ENCODE data around the gene KRTAP10-4.

KRTAP10-4 gene

DNA sequence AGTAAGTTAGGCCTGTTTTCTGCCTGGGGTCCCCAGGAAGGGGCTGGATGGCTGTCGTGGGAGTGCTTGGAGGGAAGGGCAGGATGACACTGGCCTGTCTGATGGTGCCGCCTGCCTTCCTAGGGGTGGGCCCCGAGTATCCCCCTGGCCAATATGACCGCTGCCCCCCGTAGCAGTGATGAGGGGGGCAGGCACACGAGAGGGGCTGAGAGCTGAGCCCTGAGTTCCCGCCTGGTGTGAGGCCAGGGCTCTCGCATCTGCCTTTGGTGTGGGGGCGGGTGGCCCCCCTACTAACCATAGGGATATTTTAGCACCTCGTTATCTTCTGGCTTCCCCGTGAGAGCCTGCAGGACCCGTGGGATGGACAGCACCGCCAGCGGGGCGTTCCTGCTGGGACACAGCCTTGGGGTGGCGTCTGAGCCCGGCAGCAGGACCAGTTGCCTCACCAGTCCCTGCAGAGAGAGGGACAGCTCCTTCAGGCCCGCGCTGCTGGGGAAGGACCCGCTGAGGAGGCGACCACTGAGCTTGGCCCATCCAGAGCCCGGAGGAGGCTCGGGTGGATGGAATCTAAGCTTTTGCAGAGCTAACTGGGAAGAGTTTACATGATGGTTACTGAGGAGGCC, 43.9 kb upstream of the KRTAP10-4 start:
- H3K4me1 ChIP-seq (ENCODE audit: control insufficient read depth, insufficient read depth, low read length), result no peaks in the 10 kb centered on the region

DNA sequence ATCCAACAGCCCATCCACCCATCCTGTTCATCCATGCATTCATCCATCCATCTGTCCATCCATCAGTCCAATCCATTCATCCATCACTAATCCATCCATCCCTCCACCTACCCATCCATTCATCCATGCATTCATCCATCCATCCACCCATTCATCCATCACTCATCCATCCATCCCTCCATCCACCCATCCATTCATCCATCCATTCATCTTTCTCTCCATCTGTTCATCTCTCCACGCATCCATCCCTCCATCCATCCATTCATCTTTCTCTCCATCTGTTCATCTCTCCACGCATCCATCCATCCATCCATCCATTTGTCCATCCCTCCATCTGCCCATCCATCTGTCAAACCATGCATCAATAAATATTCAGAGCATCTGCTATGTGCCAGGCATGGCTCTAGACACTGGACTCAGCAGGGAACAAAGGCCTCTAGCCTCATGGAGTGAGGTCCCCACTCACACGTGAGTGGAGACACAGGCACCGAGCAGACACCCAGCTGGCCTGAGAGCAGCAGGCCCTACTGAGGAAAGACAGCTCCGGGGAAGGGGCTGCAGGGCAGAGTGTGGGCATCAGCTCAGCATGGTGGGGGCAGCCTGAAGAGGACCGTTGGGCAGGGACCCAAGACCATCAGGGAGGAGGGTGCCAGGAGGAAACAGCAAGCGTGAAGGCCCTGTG, 43.2 kb upstream of the KRTAP10-4 start:
- Histone ChIP-seq H3K9ac (ENCODE audit: low read length in 2 of 2) (no peak overlapping the region), H3K27ac (ENCODE audit: low read length) (no peak overlapping the region), H3K36me3 (ENCODE audit: control insufficient read depth in 2 of 2, insufficient read depth in 2 of 2, low read length in 2 of 2) (no peaks in the 10 kb centered on the region), H3K4me3 (ENCODE audit: low read length in 2 of 2) (no peak overlapping the region), H3K27me3 (ENCODE audit: control insufficient read depth in 1 of 2, insufficient read depth in 2 of 2, low read length in 2 of 2) (peaks cover 0 to 2% of the 10 kb centered on the region in 2 donors), H3K4me1 (ENCODE audit: control insufficient read depth, insufficient read depth, low read length) (no peaks in the 10 kb centered on the region), H3K9me3 (ENCODE audit: control insufficient read depth in 2 of 2, low read length in 2 of 2) (no peaks in the 10 kb centered on the region)

More for the DNA sequence above, 43.9 kb upstream of the KRTAP10-4 start:
- Histone ChIP-seq H3K27me3 (ENCODE audit: control insufficient read depth in 1 of 2, insufficient read depth in 2 of 2, low read length in 2 of 2) (peaks cover 0 to 5% of the 10 kb centered on the region in 2 donors), H3K9ac (ENCODE audit: low read length in 2 of 2) (no peak overlapping the region), H3K27ac (ENCODE audit: low read length) (no peak overlapping the region), H3K4me3 (ENCODE audit: low read length in 2 of 2) (no peak overlapping the region), H3K36me3 (ENCODE audit: control insufficient read depth in 2 of 2, insufficient read depth in 2 of 2, low read length in 2 of 2) (no peaks in the 10 kb centered on the region), H3K9me3 (ENCODE audit: control insufficient read depth in 2 of 2, low read length in 2 of 2) (no peaks in the 10 kb centered on the region)

DNA sequence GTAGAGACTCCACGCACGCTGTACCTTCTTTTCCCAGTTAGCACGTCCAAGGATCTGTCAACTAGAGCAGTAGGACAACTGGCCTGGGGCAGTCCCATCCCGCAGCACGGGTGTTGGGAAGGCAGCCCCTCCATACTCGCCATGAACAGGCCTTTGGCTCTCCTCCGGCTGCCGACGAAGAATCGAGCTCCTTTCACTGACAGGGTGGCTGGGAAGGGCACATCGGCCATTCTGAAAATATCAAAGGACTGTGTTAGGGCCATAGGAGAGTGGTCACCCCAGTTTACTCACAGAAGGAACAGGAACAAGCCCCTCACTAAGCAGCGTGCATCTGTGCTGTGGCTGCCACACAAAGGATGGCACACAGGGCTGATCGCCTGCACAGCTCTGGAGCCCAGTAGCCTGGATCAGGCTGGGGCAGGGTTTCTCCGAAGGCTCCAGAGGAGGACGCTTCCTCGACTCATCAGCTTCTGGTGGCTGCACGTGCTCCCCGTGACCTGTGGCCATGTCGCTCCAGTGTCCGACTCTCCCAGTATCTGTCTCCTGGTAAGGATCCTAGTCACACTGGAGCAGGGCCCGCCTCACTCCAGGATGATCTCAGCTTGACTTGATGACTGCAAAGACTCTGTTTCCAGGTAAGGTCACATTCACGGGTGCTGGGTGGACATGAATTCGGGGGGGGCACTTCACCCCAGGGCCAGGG, 42.5 kb upstream of the KRTAP10-4 start:
- H3K36me3 ChIP-seq (ENCODE audit: control insufficient read depth in 2 of 2, insufficient read depth in 2 of 2, low read length in 2 of 2), result no peaks in the 10 kb centered on the region
- H3K9me3 ChIP-seq (ENCODE audit: control insufficient read depth in 2 of 2, low read length in 2 of 2), result no peaks in the 10 kb centered on the region
- peaks cover 0 to 2% of the 10 kb centered on the region in 2 donors for H3K27me3 ChIP-seq (ENCODE audit: control insufficient read depth in 1 of 2, insufficient read depth in 2 of 2, low read length in 2 of 2)
- no peak overlapping the region for H3K27ac ChIP-seq (ENCODE audit: low read length)
- no peak overlapping the region for H3K9ac ChIP-seq (ENCODE audit: low read length in 2 of 2)
- no peaks in the 10 kb centered on the region for H3K4me1 ChIP-seq (ENCODE audit: control insufficient read depth, insufficient read depth, low read length)
- no peak overlapping the region for H3K4me3 ChIP-seq (ENCODE audit: low read length in 2 of 2)

DNA sequence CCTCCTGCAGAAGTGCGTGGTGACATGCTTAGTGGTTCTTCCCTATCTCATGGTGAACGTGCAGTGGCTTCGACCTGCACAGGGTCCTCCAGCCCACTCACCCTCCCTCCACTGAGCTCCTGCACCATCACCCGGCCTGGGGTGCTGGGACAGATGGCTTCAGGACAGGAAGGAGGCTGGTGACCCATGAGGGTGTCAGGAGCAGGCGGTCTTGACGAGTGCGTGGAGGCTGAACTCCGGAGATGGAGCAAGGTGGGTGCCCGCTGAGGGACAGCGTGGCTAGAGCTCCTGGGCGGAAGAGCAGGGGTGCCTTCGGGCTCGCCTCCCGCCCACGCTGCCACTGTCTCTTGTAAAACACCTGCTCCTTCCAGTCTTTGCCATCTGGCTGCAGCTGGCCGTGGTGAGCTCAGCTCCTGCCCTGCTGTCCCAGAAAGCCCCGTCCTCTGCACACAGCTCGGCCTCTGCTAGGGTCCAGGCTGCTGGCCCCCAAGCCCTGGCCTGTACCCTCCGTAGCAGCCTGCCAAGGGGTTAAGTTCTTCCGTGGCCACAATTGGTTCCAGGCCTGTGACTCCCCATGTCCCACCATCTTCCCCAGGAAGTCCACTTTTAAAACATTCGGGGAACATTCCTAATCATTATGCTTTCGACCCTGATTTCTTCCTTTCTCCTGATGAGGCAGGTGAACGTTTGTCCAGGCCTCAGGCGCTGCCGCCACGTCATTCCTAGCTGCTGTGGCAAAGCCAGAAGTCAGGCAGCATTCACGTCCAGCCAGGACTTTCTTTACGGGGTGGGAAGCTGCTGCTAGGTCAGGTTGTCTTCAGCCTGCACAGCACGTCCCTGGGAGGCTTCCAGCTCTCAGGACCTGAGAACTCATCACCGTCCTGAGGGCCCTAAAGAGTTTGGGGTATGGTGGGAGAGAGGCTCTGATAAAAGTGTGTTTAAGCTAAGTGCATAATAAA, 41.6 kb upstream of the KRTAP10-4 start:
- Histone ChIP-seq H3K9ac (ENCODE audit: low read length in 2 of 2) (no peak overlapping the region), H3K4me1 (ENCODE audit: control insufficient read depth, insufficient read depth, low read length) (no peaks in the 10 kb centered on the region), H3K27me3 (ENCODE audit: control insufficient read depth in 1 of 2, insufficient read depth in 2 of 2, low read length in 2 of 2) (peaks cover 0 to 2% of the 10 kb centered on the region in 2 donors), H3K36me3 (ENCODE audit: control insufficient read depth in 2 of 2, insufficient read depth in 2 of 2, low read length in 2 of 2) (no peaks in the 10 kb centered on the region), H3K27ac (ENCODE audit: low read length) (no peak overlapping the region), H3K4me3 (ENCODE audit: low read length in 2 of 2) (no peak overlapping the region), H3K9me3 (ENCODE audit: control insufficient read depth in 2 of 2, low read length in 2 of 2) (no peaks in the 10 kb centered on the region)

DNA sequence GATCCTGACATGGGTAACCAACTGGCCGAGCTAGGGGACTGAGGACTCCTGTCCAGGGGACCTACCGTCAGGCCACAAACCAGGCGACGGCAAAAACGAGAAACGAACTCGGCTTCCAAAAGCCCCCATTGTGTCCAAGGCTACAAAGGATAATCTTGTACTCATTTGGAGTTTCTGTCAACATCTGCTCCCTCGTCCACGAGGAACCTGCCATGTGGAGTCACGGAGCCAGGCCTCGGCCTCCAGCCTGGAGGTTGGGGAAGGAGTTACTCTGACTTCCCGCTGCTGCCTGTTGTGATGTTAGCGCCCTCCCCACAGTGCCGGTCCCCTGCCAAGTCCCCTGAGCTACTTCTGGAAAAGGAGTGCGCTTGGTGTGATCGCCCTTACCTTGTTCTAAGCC, 40.8 kb upstream of the KRTAP10-4 start:
- no peaks in the 10 kb centered on the region for H3K36me3 ChIP-seq (ENCODE audit: control insufficient read depth in 2 of 2, insufficient read depth in 2 of 2, low read length in 2 of 2)
- H3K27me3 ChIP-seq (ENCODE audit: control insufficient read depth in 1 of 2, insufficient read depth in 2 of 2, low read length in 2 of 2), result peaks cover 0 to 2% of the 10 kb centered on the region in 2 donors
- no peak overlapping the region for H3K4me3 ChIP-seq (ENCODE audit: low read length in 2 of 2)
- H3K9me3 ChIP-seq (ENCODE audit: control insufficient read depth in 2 of 2, low read length in 2 of 2), result no peaks in the 10 kb centered on the region
- H3K27ac ChIP-seq (ENCODE audit: low read length), result no peak overlapping the region
- no peak overlapping the region for H3K9ac ChIP-seq (ENCODE audit: low read length in 2 of 2)
- no peaks in the 10 kb centered on the region for H3K4me1 ChIP-seq (ENCODE audit: control insufficient read depth, insufficient read depth, low read length)

DNA sequence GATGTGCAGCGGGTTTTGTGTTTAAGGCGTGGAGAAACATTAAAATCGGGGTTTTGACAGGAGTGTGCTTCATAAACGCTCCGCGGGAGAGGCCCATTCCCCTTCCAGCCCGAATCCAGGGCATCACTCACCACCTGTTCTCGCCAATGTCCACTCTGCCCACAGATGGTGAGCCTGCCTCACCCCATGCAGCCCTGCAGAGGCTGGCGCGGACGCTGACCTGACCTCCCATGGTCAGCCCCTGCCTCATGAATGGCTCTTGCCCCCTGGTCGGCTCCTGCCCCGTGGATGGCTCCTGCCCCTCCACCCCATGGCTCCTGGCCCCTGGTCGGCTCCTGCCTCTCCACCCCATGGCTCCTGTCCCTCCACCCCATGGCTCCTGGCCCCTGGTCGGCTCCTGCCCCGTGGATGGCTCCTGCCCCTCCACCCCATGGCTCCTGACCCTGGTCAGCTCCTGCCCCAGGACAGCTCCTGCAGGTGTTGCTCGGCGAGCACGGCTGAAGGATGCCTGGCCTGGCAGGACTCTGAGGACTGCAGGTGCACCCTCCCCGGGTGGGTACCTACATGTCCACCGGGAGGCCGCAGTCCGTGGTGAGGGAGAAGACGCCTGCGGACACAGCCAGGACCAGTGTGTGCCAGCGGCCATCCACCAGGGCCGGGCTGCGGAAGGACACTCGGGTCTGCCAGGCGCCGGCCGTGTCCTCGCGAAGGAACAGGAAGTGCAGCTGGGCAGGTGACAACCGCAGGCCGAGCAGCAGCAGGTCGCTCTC, 40.2 kb upstream of the KRTAP10-4 start:
- H3K4me1 ChIP-seq (ENCODE audit: control insufficient read depth, insufficient read depth, low read length), result no peaks in the 10 kb centered on the region

DNA sequence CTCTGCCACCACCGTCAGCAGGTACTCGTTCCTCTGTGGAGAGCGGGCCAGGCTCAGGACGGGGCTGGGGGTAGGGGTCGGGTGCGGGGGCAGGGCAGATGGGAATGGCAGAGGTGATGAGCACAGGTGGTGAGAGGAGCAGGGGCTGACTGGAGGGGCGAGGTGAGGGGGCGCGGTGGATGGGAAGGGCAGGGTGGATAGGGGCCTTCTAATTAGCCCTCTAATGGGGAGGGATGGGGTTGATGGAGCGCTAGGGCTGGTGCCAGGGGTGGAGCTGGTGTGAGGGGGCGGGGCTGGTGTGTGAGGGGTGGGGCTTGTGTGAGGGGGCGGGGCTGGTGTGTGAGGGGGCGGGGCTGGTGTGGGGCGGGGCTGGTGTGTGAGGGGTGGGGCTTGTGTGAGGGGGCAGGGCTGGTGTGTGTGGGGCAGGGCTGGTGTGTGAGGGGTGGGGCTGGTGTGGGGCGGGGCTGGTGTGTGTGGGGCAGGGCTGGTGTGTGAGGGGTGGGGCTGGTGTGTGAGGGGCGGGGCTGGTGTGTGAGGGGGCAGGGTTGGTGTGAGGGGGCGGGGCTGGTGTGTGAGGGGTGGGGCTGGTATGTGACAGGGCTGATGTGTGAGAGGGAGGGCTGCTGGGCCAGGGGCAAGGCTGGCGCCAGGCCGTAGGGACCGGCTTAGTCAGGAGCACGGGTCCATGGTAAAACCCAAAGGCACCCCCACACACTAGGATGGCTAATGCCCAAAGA, 39.5 kb upstream of the KRTAP10-4 start:
- Histone ChIP-seq H3K4me3 (ENCODE audit: low read length in 2 of 2) (no peak overlapping the region), H3K9me3 (ENCODE audit: control insufficient read depth in 2 of 2, low read length in 2 of 2) (no peaks in the 10 kb centered on the region), H3K27me3 (ENCODE audit: control insufficient read depth in 1 of 2, insufficient read depth in 2 of 2, low read length in 2 of 2) (peaks cover 0 to 4% of the 10 kb centered on the region in 2 donors), H3K9ac (ENCODE audit: low read length in 2 of 2) (no peak overlapping the region), H3K27ac (ENCODE audit: low read length) (no peak overlapping the region), H3K4me1 (ENCODE audit: control insufficient read depth, insufficient read depth, low read length) (no peaks in the 10 kb centered on the region), H3K36me3 (ENCODE audit: control insufficient read depth in 2 of 2, insufficient read depth in 2 of 2, low read length in 2 of 2) (no peaks in the 10 kb centered on the region)

More for the DNA sequence above, 40.2 kb upstream of the KRTAP10-4 start:
- Histone ChIP-seq H3K9ac (ENCODE audit: low read length in 2 of 2) (no peak overlapping the region), H3K27ac (ENCODE audit: low read length) (no peak overlapping the region), H3K27me3 (ENCODE audit: control insufficient read depth in 1 of 2, insufficient read depth in 2 of 2, low read length in 2 of 2) (peaks cover 0 to 2% of the 10 kb centered on the region in 2 donors), H3K36me3 (ENCODE audit: control insufficient read depth in 2 of 2, insufficient read depth in 2 of 2, low read length in 2 of 2) (no peaks in the 10 kb centered on the region), H3K4me3 (ENCODE audit: low read length in 2 of 2) (no peak overlapping the region), H3K9me3 (ENCODE audit: control insufficient read depth in 2 of 2, low read length in 2 of 2) (no peaks in the 10 kb centered on the region)

DNA sequence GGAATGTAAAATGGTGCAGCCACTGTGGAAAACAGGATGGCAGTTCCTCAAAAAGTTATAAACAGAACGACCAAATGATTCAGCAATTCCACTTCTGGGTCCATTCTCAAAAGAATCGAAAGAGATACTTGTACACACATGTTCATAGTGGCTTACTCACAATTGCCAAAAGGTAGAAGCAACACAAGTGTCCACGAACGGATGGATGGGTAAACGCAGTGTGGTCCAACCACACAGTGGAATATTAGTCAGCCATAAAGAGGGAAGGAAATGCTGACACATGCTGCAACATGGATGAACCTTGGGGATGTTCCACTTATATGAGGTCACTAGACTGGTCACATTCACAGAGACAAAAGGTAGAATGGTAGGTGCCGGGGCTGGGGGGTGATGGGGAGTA, 38.8 kb upstream of the KRTAP10-4 start:
- Histone ChIP-seq H3K4me3 (ENCODE audit: low read length in 2 of 2) (no peak overlapping the region), H3K9ac (ENCODE audit: low read length in 2 of 2) (no peak overlapping the region), H3K9me3 (ENCODE audit: control insufficient read depth in 2 of 2, low read length in 2 of 2) (no peaks in the 10 kb centered on the region), H3K27ac (ENCODE audit: low read length) (no peak overlapping the region), H3K27me3 (ENCODE audit: control insufficient read depth in 1 of 2, insufficient read depth in 2 of 2, low read length in 2 of 2) (peaks cover 0 to 4% of the 10 kb centered on the region in 2 donors), H3K4me1 (ENCODE audit: control insufficient read depth, insufficient read depth, low read length) (no peaks in the 10 kb centered on the region), H3K36me3 (ENCODE audit: control insufficient read depth in 2 of 2, insufficient read depth in 2 of 2, low read length in 2 of 2) (no peaks in the 10 kb centered on the region)

DNA sequence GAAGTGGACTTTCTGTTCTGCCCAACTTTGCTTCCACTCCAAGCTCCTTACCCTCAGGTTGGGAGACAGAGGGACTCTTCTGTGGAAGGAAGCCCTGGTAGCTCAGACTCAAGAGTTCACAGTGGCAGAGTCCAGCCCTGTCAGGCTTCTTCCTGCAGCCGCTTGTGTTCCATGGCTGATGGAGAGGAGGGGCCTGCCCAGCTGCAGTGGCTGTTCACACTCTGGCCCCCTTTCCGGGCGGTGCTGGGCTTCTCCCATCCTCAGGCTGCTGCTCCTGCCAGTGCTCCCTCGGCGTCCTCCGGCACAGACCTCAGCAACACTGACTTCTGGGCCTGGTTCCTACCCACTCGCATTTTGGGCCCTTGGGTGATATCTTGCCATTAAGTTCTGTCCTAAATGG, 37.6 kb upstream of the KRTAP10-4 start:
- Histone ChIP-seq H3K9me3 (ENCODE audit: control insufficient read depth in 2 of 2, low read length in 2 of 2) (no peaks in the 10 kb centered on the region), H3K4me3 (ENCODE audit: low read length in 2 of 2) (no peak overlapping the region), H3K27me3 (ENCODE audit: control insufficient read depth in 1 of 2, insufficient read depth in 2 of 2, low read length in 2 of 2) (peaks cover 0 to 4% of the 10 kb centered on the region in 2 donors), H3K4me1 (ENCODE audit: control insufficient read depth, insufficient read depth, low read length) (no peaks in the 10 kb centered on the region), H3K9ac (ENCODE audit: low read length in 2 of 2) (no peak overlapping the region), H3K36me3 (ENCODE audit: control insufficient read depth in 2 of 2, insufficient read depth in 2 of 2, low read length in 2 of 2) (no peaks in the 10 kb centered on the region), H3K27ac (ENCODE audit: low read length) (no peak overlapping the region)
